Keratinocyte (primary cell): Measurements from ENCODE around the gene MIPOL1. TPM values are rescaled to one million over a fixed set of nuclear protein-coding genes. Genes with fewer than 3 reads are reported as not detected.
"Not testable (repeated sequence)": the region's sequence is repeated elsewhere in the genome, so short reads cannot be mapped to it uniquely, and the experiment has no call there.

Experiments
- DNase-seq: peaks from one replicate; pipeline ENCODE4 v3.0.0-alpha.2; 2011; ENCODE audit warnings: low read depth, missing footprints, low spot score
- FAIRE-seq: peaks from 2 replicates; lab custom pipeline; 2011; peaks lifted over from hg19 to GRCh38; lab: Jason Lieb, UNC
- H2AFZ ChIP-seq: 2 replicates; pipeline ENCODE4 v1.6.0; 2012; ENCODE audit warnings: low read length, control low read depth, inconsistent platforms; ENCODE audit not compliant: control insufficient read depth
- H3K27ac ChIP-seq: 2 replicates; pipeline ENCODE4 v1.5.1; 2011; ENCODE audit warnings: low read length; ENCODE audit not compliant: control insufficient read depth, insufficient read depth
- H3K27me3 ChIP-seq: 3 replicates; pipeline ENCODE4 v1.6.0; 2011; ENCODE audit warnings: low read length; ENCODE audit not compliant: control insufficient read depth, insufficient read depth; ENCODE audit errors: extremely low read depth
- H3K36me3 ChIP-seq, 2 experiments: 2 replicates in 1 of 2; 3 replicates in 1 of 2; pipeline ENCODE4 v1.5.1; 2011; ENCODE audit warnings: low read length in 2 of 2, mild to moderate bottlenecking in 1 of 2; ENCODE audit not compliant: control insufficient read depth in 2 of 2, insufficient read depth in 2 of 2; ENCODE audit errors: extremely low read depth in 1 of 2
- H3K4me1 ChIP-seq: 3 replicates; pipeline ENCODE4 v1.5.1; 2011; ENCODE audit warnings: low read length; ENCODE audit not compliant: control insufficient read depth, insufficient read depth; ENCODE audit errors: extremely low read depth
- H3K4me2 ChIP-seq: 3 replicates; pipeline ENCODE4 v1.6.0; 2011; ENCODE audit warnings: low read depth, low read length; ENCODE audit not compliant: control insufficient read depth, insufficient read depth; ENCODE audit errors: extremely low read depth
- H3K4me3 ChIP-seq, 3 experiments: fragments of 200-600 bp in 1 of 3; sonication (generic) in 1 of 3; 2 replicates in 2 of 3; 3 replicates in 1 of 3; pipeline ENCODE4 v1.5.1; 2011 to 2016; ENCODE audit warnings: low read length in 3 of 3, mild to moderate bottlenecking in 3 of 3, control low read depth in 2 of 3, inconsistent platforms in 1 of 3, low read depth in 1 of 3, mixed read lengths in 1 of 3, mixed run types in 1 of 3, moderate library complexity in 1 of 3; ENCODE audit not compliant: control insufficient read depth in 2 of 3, insufficient read depth in 2 of 3; ENCODE audit errors: extremely low read depth in 1 of 3
- H3K79me2 ChIP-seq: 2 replicates; pipeline ENCODE4 v1.6.0; 2012; ENCODE audit warnings: low read length; ENCODE audit not compliant: control insufficient read depth, insufficient read depth
- H3K9ac ChIP-seq: 3 replicates; pipeline ENCODE4 v1.6.0; 2011; ENCODE audit warnings: low read length; ENCODE audit not compliant: control insufficient read depth, insufficient read depth; ENCODE audit errors: extremely low read depth
- H3K9me1 ChIP-seq: 3 replicates; pipeline ENCODE4 v1.6.0; 2011; ENCODE audit warnings: low read length; ENCODE audit not compliant: control insufficient read depth, insufficient read depth; ENCODE audit errors: extremely low read depth
- H3K9me3 ChIP-seq: 2 replicates; pipeline ENCODE4 v1.5.1; 2012; ENCODE audit warnings: low read depth, low read length; ENCODE audit not compliant: control insufficient read depth
- H4K20me1 ChIP-seq: 3 replicates; pipeline ENCODE4 v1.6.0; 2011; ENCODE audit warnings: low read length; ENCODE audit not compliant: control insufficient read depth, insufficient read depth; ENCODE audit errors: extremely low read depth
- EZH2 ChIP-seq: IDR thresholded peaks from one replicate; pipeline ENCODE4 v1.6.1; 2012; ENCODE audit warnings: inconsistent platforms, mild to moderate bottlenecking, low read length, moderate library complexity
- dilution Hi-C: fragments of 300-500 bp; cut with MboI; formaldehyde crosslinking; loops from one replicate; pipeline ENCODE4 v1.7.0; 2020; ENCODE audit warnings: low sequenced_read_pairs; ENCODE audit not compliant: extremely low pct_ligation_motif_present
- polyA plus RNA-seq, 5 experiments: library from polyadenylated mRNA; depleted of rRNA in 3 of 5; stranded (reverse) in 3 of 5; stranded (forward) in 1 of 5; unstranded in 1 of 5; fragments of >200 nt; gene quantifications; 1 replicate in 1 of 5; 2 replicates in 3 of 5; 3 replicates in 1 of 5; pipeline versions ENCODE4 v1.2.1 to v1.2.3, GENCODE V29; 2011 to 2012; ENCODE audit warnings: missing spikeins in 2 of 5, low read depth in 1 of 5, low replicate concordance in 1 of 5
- TF ChIP-seq, protein P1 (sequence below), 3 experiments: IDR thresholded peaks in 1 of 3; conservative IDR thresholded peaks in 1 of 3; optimal IDR thresholded peaks in 1 of 3; 2 replicates in 2 of 3; 3 replicates in 1 of 3; pipeline versions ENCODE3 to v1.5.1; 2011; ENCODE audit warnings: low read length in 3 of 3, mild to moderate bottlenecking in 3 of 3, moderate library complexity in 2 of 3, control low read depth in 1 of 3, inconsistent platforms in 1 of 3; ENCODE audit not compliant: insufficient read depth in 2 of 3; ENCODE audit errors: extremely low read depth in 1 of 3

The MIPOL1 gene
- polyA plus RNA-seq, 1 donor (not counting 4 experiments of a cell fraction or from before 2014, with no cell fraction given), result 10.9 TPM

DNA sequence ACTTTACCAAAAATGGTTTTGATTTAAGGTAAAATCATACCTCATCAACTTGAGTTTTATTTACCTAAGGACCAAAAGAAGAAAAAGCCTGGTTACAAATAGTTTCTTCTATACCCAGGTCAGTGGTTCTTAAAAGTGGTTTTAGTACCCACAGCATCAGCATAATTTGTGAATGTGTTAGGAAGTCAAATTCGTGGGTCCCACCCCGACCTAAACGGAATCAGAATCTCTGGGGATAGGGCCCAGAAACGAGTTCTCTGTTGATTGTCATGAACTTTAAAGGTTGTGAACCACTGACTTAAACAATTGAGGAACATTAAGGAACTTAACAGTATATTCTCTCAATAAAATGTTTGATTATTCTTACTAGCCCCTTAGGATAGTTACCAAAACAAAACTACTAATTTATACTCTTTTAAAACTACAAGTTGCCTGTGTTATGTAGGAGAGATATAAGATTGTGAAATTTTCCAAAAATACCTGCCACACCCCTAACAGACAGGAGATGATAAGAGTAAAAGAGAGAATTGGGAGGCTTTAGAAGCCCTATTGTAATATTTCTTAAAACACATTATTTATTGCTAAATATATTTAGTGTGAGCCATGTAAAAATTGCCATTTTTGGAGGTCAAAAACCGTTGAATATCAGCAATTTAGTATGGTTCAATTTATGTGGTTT, 24.7 kb upstream of the MIPOL1 start:
- no peaks in the 10 kb centered on the region for H3K27me3 ChIP-seq
- no peaks in the 10 kb centered on the region for H3K9me3 ChIP-seq
- H3K4me1 ChIP-seq, result peaks cover 10% of the 10 kb centered on the region
- no peaks in the 10 kb centered on the region for H3K36me3 ChIP-seq
- H4K20me1 ChIP-seq, result no peaks in the 10 kb centered on the region
- no peaks in the 10 kb centered on the region for H3K79me2 ChIP-seq
- dilution Hi-C loops, result no loop called here
- TF ChIP-seq, protein P1, sequence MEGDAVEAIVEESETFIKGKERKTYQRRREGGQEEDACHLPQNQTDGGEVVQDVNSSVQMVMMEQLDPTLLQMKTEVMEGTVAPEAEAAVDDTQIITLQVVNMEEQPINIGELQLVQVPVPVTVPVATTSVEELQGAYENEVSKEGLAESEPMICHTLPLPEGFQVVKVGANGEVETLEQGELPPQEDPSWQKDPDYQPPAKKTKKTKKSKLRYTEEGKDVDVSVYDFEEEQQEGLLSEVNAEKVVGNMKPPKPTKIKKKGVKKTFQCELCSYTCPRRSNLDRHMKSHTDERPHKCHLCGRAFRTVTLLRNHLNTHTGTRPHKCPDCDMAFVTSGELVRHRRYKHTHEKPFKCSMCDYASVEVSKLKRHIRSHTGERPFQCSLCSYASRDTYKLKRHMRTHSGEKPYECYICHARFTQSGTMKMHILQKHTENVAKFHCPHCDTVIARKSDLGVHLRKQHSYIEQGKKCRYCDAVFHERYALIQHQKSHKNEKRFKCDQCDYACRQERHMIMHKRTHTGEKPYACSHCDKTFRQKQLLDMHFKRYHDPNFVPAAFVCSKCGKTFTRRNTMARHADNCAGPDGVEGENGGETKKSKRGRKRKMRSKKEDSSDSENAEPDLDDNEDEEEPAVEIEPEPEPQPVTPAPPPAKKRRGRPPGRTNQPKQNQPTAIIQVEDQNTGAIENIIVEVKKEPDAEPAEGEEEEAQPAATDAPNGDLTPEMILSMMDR (optimal IDR thresholded peaks at IDR 0.05 in 1 of 3, IDR thresholded peaks at IDR 0.05 in 1 of 3, conservative IDR thresholded peaks at IDR 0.05 in 1 of 3; ENCODE audit: extremely low read depth in 1 of 3, insufficient read depth in 2 of 3, low read length in 3 of 3), result no peak
- TF ChIP-seq EZH2, result no peak
- peak overlapping the region; percentile 93 for H3K9ac ChIP-seq
- peak overlapping the region; percentile 84 for H3K27ac ChIP-seq
- DNase-seq, result no peak
- H3K9me1 ChIP-seq, result no peaks in the 10 kb centered on the region
- peak overlapping the region; percentile 68 to 94 (median 93) for H3K4me3 ChIP-seq
- FAIRE-seq, result no peak
- H3K4me2 ChIP-seq, result peak overlapping the region; percentile 97
- H2AFZ ChIP-seq, result peak overlapping the region; percentile 99

DNA sequence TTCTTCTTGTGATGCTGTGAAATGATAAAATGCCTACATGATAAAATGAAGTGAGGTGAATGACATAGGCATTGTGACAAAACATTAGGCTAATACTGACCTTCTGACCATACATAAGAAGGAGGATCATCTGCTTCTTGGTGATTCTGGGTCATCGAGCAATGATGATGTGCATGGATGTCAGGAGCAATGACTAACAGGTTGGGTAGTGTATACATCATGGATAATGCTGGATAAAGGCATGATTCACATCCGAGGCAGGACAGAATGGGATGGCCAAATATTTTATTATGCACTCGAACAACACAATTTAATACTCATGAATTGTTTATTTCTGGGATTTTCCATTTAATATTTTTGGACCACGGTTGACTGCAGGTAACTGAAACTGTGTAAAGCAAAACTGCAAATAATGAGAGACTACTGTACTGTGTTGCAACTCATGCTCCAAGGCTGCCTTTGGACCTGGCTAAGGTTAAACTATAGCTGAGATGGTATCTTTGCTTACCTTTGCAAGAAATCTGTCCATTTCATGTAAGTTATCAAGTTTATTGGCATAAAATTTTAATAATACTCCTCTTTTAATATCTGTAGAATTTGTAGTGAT, 17.7 kb upstream of the MIPOL1 start:
- H3K27me3 ChIP-seq, result no peaks in the 10 kb centered on the region
- H3K9me1 ChIP-seq, result no peaks in the 10 kb centered on the region
- H3K79me2 ChIP-seq, result no peaks in the 10 kb centered on the region
- H4K20me1 ChIP-seq, result no peaks in the 10 kb centered on the region
- H3K27ac ChIP-seq, result no peak overlapping the region
- no peak overlapping the region for H2AFZ ChIP-seq
- no peak overlapping the region for H3K4me3 ChIP-seq
- no peaks in the 10 kb centered on the region for H3K36me3 ChIP-seq
- H3K9ac ChIP-seq, result no peak overlapping the region
- TF ChIP-seq, protein P1 (optimal IDR thresholded peaks at IDR 0.05 in 1 of 3, IDR thresholded peaks at IDR 0.05 in 1 of 3, conservative IDR thresholded peaks at IDR 0.05 in 1 of 3; ENCODE audit: extremely low read depth in 1 of 3, insufficient read depth in 2 of 3, low read length in 3 of 3), result no peak
- TF ChIP-seq EZH2, result no peak
- H3K9me3 ChIP-seq, result no peaks in the 10 kb centered on the region
- no peak overlapping the region for H3K4me2 ChIP-seq
- FAIRE-seq (no peak), DNase-seq (no peak)
- dilution Hi-C loops, result no loop called here
- no peaks in the 10 kb centered on the region for H3K4me1 ChIP-seq

DNA sequence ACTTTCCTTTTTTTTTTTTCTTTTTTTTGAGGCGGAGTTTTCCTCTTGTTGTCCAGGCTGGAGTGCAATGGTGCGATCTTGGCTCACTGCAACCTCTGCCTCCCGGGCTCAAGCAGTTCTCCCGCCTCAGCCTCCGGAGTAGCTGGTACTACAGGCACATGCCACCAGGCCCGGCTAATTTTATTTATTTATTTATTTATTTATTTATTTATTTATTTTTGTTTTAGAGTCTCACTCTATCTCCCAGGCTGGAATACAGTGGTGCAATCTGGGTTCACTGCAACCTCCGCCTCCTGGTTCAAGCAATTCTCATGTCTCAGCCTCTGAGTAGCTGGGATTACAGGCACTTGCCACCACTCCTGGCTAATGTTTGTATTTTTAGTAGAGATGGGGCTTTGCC, 16.9 kb upstream of the MIPOL1 start:
- DNase-seq, H3K79me2 ChIP-seq, H3K36me3 ChIP-seq, H3K4me3 ChIP-seq, H3K27ac ChIP-seq, H3K9me3 ChIP-seq, dilution Hi-C loops, H3K4me2 ChIP-seq, H4K20me1 ChIP-seq, FAIRE-seq, H2AFZ ChIP-seq, H3K9ac ChIP-seq, H3K4me1 ChIP-seq, H3K9me1 ChIP-seq, H3K27me3 ChIP-seq: not testable (repeated sequence)
